Astrocyte (in vitro differentiated cells and primary cell): ENCODE results near the gene MYO6.

Experiments
- CTCF ChIP-seq: IDR thresholded peaks from 2 replicates; pipeline ENCODE4 v1.5.1; 2011; ENCODE audit warnings: low read depth, mild to moderate bottlenecking, inconsistent platforms, low read length, moderate library complexity; ENCODE audit not compliant: insufficient read depth
- EZH2 ChIP-seq: IDR thresholded peaks from 2 replicates; pipeline ENCODE4 v1.6.1; 2012; ENCODE audit warnings: mild to moderate bottlenecking, low read length, inconsistent platforms; ENCODE audit not compliant: insufficient read depth

GRCh38 chr6:75751443-75751842 lies 2.4 kb downstream of the MYO6 start:
- TF ChIP-seq CTCF (no peak), EZH2 (no peak)
